Measurements from ENCODE around the gene LRP4. TPM values are rescaled to one million over a fixed set of nuclear protein-coding genes. Genes with fewer than 3 reads are reported as not detected.

Gene LRP4
- total and polyA plus RNA-seq, 2 of the 4 experiments (the other 2 are of a cell fraction), result 4.1 to 5.8 TPM

DNA sequence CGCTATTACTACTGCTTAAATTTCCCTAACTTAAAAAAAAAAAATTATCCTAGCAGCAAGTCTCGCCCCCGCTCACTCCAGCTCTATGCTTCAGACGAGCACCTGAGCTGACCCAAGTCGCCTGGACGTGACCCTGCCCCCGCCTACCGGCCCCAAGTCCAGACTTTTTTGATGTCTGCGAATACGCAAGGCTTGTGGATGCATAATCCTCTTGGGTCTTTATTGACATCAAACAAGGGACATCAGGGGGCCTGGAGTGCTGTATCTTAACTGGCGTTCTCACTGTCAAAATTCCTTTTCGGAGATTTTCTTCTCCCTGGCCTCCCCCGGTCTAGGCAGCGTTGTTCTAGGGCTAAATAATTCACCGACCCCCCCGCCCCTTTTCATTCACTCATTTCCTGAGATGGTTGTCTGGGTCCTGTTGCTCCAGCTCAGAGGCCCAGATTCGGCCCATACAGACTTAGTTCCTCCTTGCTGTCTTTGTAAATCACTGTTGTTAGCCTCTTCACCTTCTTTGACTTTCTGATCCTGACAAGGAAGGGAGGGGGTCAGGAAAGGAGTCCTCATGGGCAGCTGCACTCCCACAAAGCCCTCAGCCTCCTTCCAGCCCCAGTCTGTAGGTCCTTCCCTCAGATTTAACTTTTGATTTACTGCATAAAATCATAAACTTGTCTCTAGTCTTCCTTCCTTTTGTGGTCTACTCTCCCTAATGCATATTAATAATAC lies 601 bp upstream of the LRP4 start:
- no peak overlapping the region for H4K8ac ChIP-seq (ENCODE audit: low read depth in 2 of 2, low read length in 2 of 2)
- peak overlapping the region; percentile 61 for H3K4me2 ChIP-seq (ENCODE audit: low read depth, low read length)
- ATAC-seq (ENCODE audit: low read depth) (no peak), DNase-seq (no peak)
- H4K5ac ChIP-seq (ENCODE audit: low read depth, low read length), result no peak overlapping the region
- H2BK5ac ChIP-seq (ENCODE audit: low read depth, low read length, poor library complexity, severe bottlenecking), result no peak overlapping the region
- H3K27ac ChIP-seq (ENCODE audit: insufficient read depth, low read length), result no peak overlapping the region
- no peak for TF ChIP-seq MAZ (IDR thresholded peaks at IDR 0.05; ENCODE audit: borderline replicate concordance, low read depth, low read length)
- no peak for TF ChIP-seq MXI1 (IDR thresholded peaks at IDR 0.05; ENCODE audit: borderline replicate concordance, low read depth, low read length)
- TF ChIP-seq RCOR1 (IDR thresholded peaks at IDR 0.05; ENCODE audit: insufficient replicate concordance, low read length), result no peak
- TF ChIP-seq RFX5 (IDR thresholded peaks at IDR 0.05; ENCODE audit: low read depth, low read length), result no peak
- TF ChIP-seq, protein P1, sequence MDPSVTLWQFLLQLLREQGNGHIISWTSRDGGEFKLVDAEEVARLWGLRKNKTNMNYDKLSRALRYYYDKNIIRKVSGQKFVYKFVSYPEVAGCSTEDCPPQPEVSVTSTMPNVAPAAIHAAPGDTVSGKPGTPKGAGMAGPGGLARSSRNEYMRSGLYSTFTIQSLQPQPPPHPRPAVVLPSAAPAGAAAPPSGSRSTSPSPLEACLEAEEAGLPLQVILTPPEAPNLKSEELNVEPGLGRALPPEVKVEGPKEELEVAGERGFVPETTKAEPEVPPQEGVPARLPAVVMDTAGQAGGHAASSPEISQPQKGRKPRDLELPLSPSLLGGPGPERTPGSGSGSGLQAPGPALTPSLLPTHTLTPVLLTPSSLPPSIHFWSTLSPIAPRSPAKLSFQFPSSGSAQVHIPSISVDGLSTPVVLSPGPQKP (IDR thresholded peaks at IDR 0.05; ENCODE audit: borderline replicate concordance, low read depth, low read length), result no peak
- TF ChIP-seq NFE2L2 (IDR thresholded peaks at IDR 0.05; ENCODE audit: low read depth, low read length), result no peak
- no peak for TF ChIP-seq MAFK (IDR thresholded peaks at IDR 0.05; ENCODE audit: low read depth, low read length)
- TF ChIP-seq CHD1 (IDR thresholded peaks at IDR 0.05; ENCODE audit: low read depth, low read length), result no peak
- TF ChIP-seq SMC3 (IDR thresholded peaks at IDR 0.05; ENCODE audit: low read depth, low read length), result no peak
- TF ChIP-seq POLR2A (IDR thresholded peaks at IDR 0.05; ENCODE audit: low read depth, low read length), result no peak
- TF ChIP-seq CEBPB (IDR thresholded peaks at IDR 0.05; ENCODE audit: low read depth, low read length), result no peak
- no peak for TF ChIP-seq RAD21 (IDR thresholded peaks at IDR 0.05; ENCODE audit: low read length)
- WGBS, 2 experiments (ENCODE audit: extremely low coverage in 2 of 2, insufficient read length in 1 of 2), result 24% methylated on average over 10 of the region's 17 CpGs; no CpG with 5 or more reads in 1 of the 2 experiments
- H3K79me1 ChIP-seq (ENCODE audit: low read depth in 1 of 2, low read length in 2 of 2), result peaks cover 0 to 3% of the 10 kb centered on the region in 2 experiments; a peak in 1 of 4 replicates
- in situ Hi-C loops (cut with MboI; ENCODE audit: low sequenced_read_pairs), result loop anchor here (10.0 kb wide), 1 partner anchor 236 kb away; no protein-coding TSS in a partner anchor
- POLR2A ChIA-PET (ENCODE audit: unreplicated experiment), result no interaction called here
- H3K36me3 ChIP-seq (ENCODE audit: control insufficient read depth, insufficient read depth, low read length), result no peaks in the 10 kb centered on the region
- no peak overlapping the region for H2BK20ac ChIP-seq (ENCODE audit: low read depth, low read length)
- no peak overlapping the region for H3K9ac ChIP-seq (ENCODE audit: low read depth, low read length)
- no peaks in the 10 kb centered on the region for H3K27me3 ChIP-seq (ENCODE audit: control insufficient read depth, insufficient read depth, low read length)
- H2BK120ac ChIP-seq (ENCODE audit: low read depth, low read length), result no peak overlapping the region
- H2BK15ac ChIP-seq (ENCODE audit: low read depth, low read length), result no peak overlapping the region
- H4K20me1 ChIP-seq (ENCODE audit: insufficient read depth, low read length), result peaks cover 8% of the 10 kb centered on the region; the same call in 1 of the 2 replicates
- no peak overlapping the region for H3K56ac ChIP-seq (ENCODE audit: extremely low read depth, insufficient read depth, low read length)
- H3K9me3 ChIP-seq (ENCODE audit: control insufficient read depth, insufficient read depth, low read length), result no peaks in the 10 kb centered on the region
- no TSS peak for BruUV-seq (replicated peaks)
- H3K4me3 ChIP-seq (ENCODE audit: insufficient read depth, low read depth, low read length), result peak overlapping the region; percentile 22
- peaks cover 7% of the 10 kb centered on the region for H3K9me1 ChIP-seq (ENCODE audit: insufficient read depth, low read length)
- peaks cover 7% of the 10 kb centered on the region for H3K4me1 ChIP-seq (ENCODE audit: control insufficient read depth, insufficient read depth, low read length)
- no peak overlapping the region for H3K4ac ChIP-seq (ENCODE audit: low read depth, low read length)
- H3K23ac ChIP-seq (ENCODE audit: low read depth, low read length), result no peak overlapping the region
- intact Hi-C loops (cut with micrococcal nuclease), result no loop called here
- H3K18ac ChIP-seq (ENCODE audit: low read depth, low read length), result no peak overlapping the region; the same call in 1 of the 2 replicates
- CTCF ChIA-PET, result interaction anchor here (0.6 to 0.8 kb wide), 3 partner anchors 209 to 243 kb away, joined by 3 to 4 read pairs (median 3); no protein-coding TSS in a partner anchor
- no peak overlapping the region for H2AK9ac ChIP-seq (replicated peaks; ENCODE audit: low read depth, low read length, poor library complexity)
- H4K91ac ChIP-seq (ENCODE audit: insufficient read depth, low read depth, low read length), result no peak overlapping the region; the same call in 1 of the 2 replicates
- dilution Hi-C loops (cut with HindIII; ENCODE audit: low sequenced_read_pairs, unreplicated experiment), result no loop called here
- H2AFZ ChIP-seq (replicated peaks; ENCODE audit: low read length, poor library complexity), result peak overlapping the region; percentile 83
- no peak overlapping the region for H3K14ac ChIP-seq (replicated peaks; ENCODE audit: low read depth, low read length)
- H2AK5ac ChIP-seq (ENCODE audit: low read depth, low read length), result no peak overlapping the region
